ENCODE results near the gene SBF1.
"Not testable (repeated sequence)": the region's sequence is repeated elsewhere in the genome, so short reads cannot be mapped to it uniquely, and the experiment has no call there.

SBF1 gene

GRCh38 chr22:50474710-50475651 is at the start of gene SBF1:
Gene SBF1, minus strand, starts transcription at chr22:50475035. Its CDS starts 195 bp downstream, at chr22:50474840.
- peak; percentile 90 for DNase-seq

GRCh38 chr22:50523806-50524675 is 49.2 kb upstream of the SBF1 start:
- no peak for DNase-seq

GRCh38 chr22:50523458-50523805 is 48.6 kb upstream of the SBF1 start:
- no peak for DNase-seq

- no peak for DNase-seq
These were observed 48.1 kb upstream of the SBF1 start for GRCh38 chr22:50522806-50523438.

GRCh38 chr22:50522208-50522805 is 47.5 kb upstream of the SBF1 start:
- no peak for DNase-seq

- DNase-seq, result no peak
These were observed 46.9 kb upstream of the SBF1 start for GRCh38 chr22:50521710-50522109.

- no peak for DNase-seq
These were observed 46.1 kb upstream of the SBF1 start for GRCh38 chr22:50520826-50521453.

- not testable (repeated sequence) for DNase-seq
These were observed 45.3 kb upstream of the SBF1 start for GRCh38 chr22:50520184-50520583.

- DNase-seq, result no peak
These were observed 44.3 kb upstream of the SBF1 start for GRCh38 chr22:50519151-50519550.

GRCh38 chr22:50518606-50519005 is 43.8 kb upstream of the SBF1 start:
- no peak for DNase-seq

GRCh38 chr22:50517495-50518260 is 42.8 kb upstream of the SBF1 start:
- no peak for DNase-seq

- DNase-seq, result no peak
These were observed 42.1 kb upstream of the SBF1 start for GRCh38 chr22:50516891-50517290.

GRCh38 chr22:50516068-50516467 is 41.2 kb upstream of the SBF1 start:
- no peak for DNase-seq

- DNase-seq, result no peak
These were observed 38.3 kb upstream of the SBF1 start for GRCh38 chr22:50513175-50513574.

GRCh38 chr22:50508897-50509296 is 34.1 kb upstream of the SBF1 start:
- no peak for DNase-seq

- peak; percentile 99 for DNase-seq
These were observed 33.4 kb upstream of the SBF1 start, which contains the start of gene NCAPH2 for GRCh38 chr22:50507991-50508884. Gene NCAPH2, plus strand, starts transcription at chr22:50508224. Its CDS starts 114 bp downstream, at chr22:50508338.

GRCh38 chr22:50507421-50507990 is 32.7 kb upstream of the SBF1 start, which contains the start of gene LMF2:
Gene LMF2, minus strand, starts transcription at chr22:50507702. Its CDS starts 27 bp downstream, at chr22:50507675.
- peak; percentile 97 for DNase-seq

GRCh38 chr22:50506611-50507420 is 32.0 kb upstream of the SBF1 start:
- DNase-seq, result no peak
